Measurements from ENCODE around the gene SLC35F2.

Gene SLC35F2

GRCh38 chr11:107804971-107805370 lies 53.6 kb downstream of the SLC35F2 start:
- TF ChIP-seq CTCF (IDR thresholded peaks at IDR 0.05; ENCODE audit: insufficient read depth, low read depth, low read length, missing control alignments): no peak
- DNase-seq (ENCODE audit: low read depth): no peak
- no peak overlapping the region for H3K4me3 ChIP-seq (ENCODE audit: low read depth, low read length)

GRCh38 chr11:107804211-107804610 lies 54.4 kb downstream of the SLC35F2 start:
- no peak overlapping the region for H3K4me3 ChIP-seq (ENCODE audit: low read depth, low read length)
- no peak for TF ChIP-seq CTCF (IDR thresholded peaks at IDR 0.05; ENCODE audit: insufficient read depth, low read depth, low read length, missing control alignments)
- no peak for DNase-seq (ENCODE audit: low read depth)

- DNase-seq (ENCODE audit: low read depth): no peak
- no peak for TF ChIP-seq CTCF (IDR thresholded peaks at IDR 0.05; ENCODE audit: insufficient read depth, low read depth, low read length, missing control alignments)
- H3K4me3 ChIP-seq (ENCODE audit: low read depth, low read length): no peak overlapping the region
Observed at GRCh38 chr11:107801641-107802040, 56.9 kb downstream of the SLC35F2 start.

GRCh38 chr11:107799218-107799859 lies 59.2 kb downstream of the SLC35F2 start:
- H3K4me3 ChIP-seq (ENCODE audit: low read depth, low read length): no peak overlapping the region
- DNase-seq (ENCODE audit: low read depth): peak; percentile 76
- peak; percentile 93 for TF ChIP-seq CTCF (IDR thresholded peaks at IDR 0.05; ENCODE audit: insufficient read depth, low read depth, low read length, missing control alignments)

GRCh38 chr11:107792049-107792443 lies 66.5 kb downstream of the SLC35F2 start:
- TF ChIP-seq CTCF (IDR thresholded peaks at IDR 0.05; ENCODE audit: insufficient read depth, low read depth, low read length, missing control alignments): no peak
- no peak for DNase-seq (ENCODE audit: low read depth)
- H3K4me3 ChIP-seq (ENCODE audit: low read depth, low read length): no peak overlapping the region

GRCh38 chr11:107791343-107792048 lies 67.1 kb downstream of the SLC35F2 start:
- DNase-seq (ENCODE audit: low read depth): no peak
- TF ChIP-seq CTCF (IDR thresholded peaks at IDR 0.05; ENCODE audit: insufficient read depth, low read depth, low read length, missing control alignments): no peak
- H3K4me3 ChIP-seq (ENCODE audit: low read depth, low read length): no peak overlapping the region
